HK-2 (cell line): ENCODE measurements around the gene CHRNA9.

Experiments used
- DNase-seq: peaks from one replicate; pipeline ENCODE4 v3.0.0-alpha.2; 2018; ENCODE audit not compliant: unreplicated experiment

The CHRNA9 gene

DNA sequence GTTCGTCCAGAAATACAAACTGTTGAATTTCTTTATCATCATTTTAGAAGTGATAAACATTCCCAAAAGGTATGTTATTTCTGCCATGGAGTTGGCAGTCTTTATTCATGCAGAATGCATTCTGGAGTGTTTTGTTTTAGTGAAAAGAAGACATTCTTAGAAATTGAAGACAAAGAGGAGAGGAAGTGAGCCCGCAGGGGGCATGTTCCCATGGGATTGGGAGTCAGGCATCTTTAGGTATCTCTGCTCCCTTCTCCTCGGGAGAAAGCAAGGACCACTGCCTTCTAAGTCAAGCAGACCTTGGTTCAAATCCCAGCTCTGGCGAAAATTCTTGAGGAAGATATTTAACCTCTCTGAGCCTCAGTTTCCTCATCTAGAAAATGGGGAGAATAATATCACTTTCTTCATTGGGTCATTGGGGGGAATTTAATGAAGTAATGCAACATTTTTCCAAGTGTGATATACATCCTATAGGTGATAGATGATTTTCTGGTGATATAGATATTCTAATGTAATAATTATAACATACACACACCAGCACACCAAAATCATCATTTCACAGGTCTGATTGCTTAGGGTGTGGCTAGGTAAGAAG, 26.5 kb upstream of the CHRNA9 start:
- DNase-seq: no peak

DNA sequence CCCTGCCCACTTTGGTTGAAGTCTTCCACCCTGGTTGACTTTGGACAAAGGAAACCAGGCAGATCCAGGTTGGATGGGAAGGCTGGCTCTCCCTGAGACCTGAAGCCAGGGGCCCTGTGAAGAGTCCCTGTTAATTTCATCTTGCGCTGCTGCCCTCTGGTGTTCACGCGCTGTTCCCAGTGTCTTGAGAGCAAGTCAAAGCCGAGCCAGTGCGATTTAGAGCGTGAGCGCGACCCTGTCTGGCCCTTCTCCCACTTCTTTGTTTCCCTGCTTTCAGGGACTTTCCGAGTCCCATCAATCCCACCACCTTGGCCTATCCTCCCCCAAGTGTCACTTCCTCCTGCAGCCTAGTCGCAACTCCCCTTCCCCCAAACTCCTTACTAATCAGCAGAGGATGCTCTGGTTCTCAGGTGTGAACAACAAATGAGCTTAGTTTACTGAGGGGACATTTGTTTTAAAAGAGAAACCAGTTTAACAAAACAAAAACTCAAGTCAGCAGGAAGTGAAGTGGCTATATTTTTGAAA, 25.8 kb upstream of the CHRNA9 start:
- DNase-seq: peak; percentile 84

DNA sequence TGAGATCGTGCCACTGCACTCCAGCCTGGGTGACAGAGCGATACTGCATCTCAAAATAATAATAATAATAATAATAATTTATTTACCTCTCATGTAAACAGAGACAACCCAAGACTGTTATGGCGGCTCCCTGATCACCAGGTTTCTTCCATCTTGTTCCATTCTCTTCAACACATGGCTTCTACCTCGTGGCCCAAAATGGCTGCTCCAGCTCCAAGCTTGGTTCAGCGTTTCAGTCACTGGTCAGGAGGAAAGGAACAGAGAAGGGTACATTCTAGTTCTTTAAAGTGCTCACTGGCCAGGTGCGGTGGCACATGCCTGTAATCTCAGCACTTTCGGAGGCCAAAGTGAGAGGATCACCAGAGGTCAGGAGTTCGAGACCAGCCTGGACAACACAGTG, 24.9 kb upstream of the CHRNA9 start:
- no peak for DNase-seq

DNA sequence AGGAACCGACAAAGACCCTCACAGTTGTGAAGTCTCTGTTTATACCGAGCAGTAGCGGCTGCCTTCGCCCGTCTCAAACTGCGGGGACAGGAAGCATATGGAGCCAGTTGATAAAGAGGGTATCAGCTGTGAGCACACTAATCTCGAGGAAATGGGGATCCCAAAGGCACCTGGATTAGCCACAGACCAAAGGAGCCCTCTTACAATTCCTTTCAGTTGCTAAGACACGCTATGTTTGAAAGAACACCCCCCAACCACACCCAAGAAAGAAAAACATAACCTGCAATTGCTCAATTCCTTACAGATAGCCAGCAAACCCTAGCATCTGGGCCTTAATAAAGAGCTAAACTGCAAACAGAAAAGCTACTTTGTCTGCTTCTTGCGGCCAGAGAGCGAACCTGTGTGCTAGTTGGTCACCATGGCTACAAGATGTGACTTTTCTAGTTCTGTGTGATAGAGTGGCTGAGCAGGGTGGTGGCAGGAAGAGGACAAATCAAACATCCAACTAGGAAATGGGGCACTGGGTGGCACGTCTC, 23.3 kb upstream of the CHRNA9 start:
- no peak for DNase-seq

DNA sequence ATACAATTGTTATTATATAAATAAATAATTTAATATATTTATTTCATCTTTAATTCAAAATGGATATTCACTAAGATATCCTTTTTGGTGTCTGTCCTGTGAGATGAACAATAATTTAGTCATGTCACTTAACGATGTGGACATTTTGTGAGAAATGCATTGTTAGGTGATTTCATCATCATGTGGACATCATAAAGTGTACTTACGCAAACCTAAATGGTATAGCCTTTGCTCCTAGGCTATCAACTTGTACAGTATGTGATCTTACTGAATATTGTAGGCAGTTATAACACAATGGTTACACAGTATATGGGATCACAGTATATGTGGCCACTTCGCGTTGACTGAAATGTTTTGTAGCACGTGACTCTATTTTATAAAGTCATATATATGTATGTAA, 20.2 kb upstream of the CHRNA9 start:
- DNase-seq: no peak

DNA sequence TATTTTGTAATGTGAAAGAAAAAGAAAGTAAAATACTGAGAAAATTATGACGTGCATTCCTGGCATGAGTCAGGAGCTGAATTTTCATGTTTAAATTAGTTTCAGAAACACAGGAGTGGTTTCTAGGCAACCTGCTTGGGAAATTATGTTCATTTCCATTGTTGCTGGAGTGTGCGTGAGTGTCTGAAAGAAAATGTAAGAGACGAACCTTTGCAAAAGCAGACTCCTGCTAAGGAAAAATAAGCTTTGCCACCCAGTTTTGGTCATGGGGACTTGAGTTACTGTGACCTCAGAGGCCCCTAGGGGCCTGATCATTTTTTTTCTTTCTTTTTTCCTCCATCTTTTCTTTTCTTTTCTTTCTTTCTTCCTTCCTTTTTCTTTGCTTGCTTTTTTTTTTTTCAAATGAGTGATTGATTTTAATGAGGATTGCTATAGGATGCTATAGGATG, 18.8 kb upstream of the CHRNA9 start:
- DNase-seq: no peak

DNA sequence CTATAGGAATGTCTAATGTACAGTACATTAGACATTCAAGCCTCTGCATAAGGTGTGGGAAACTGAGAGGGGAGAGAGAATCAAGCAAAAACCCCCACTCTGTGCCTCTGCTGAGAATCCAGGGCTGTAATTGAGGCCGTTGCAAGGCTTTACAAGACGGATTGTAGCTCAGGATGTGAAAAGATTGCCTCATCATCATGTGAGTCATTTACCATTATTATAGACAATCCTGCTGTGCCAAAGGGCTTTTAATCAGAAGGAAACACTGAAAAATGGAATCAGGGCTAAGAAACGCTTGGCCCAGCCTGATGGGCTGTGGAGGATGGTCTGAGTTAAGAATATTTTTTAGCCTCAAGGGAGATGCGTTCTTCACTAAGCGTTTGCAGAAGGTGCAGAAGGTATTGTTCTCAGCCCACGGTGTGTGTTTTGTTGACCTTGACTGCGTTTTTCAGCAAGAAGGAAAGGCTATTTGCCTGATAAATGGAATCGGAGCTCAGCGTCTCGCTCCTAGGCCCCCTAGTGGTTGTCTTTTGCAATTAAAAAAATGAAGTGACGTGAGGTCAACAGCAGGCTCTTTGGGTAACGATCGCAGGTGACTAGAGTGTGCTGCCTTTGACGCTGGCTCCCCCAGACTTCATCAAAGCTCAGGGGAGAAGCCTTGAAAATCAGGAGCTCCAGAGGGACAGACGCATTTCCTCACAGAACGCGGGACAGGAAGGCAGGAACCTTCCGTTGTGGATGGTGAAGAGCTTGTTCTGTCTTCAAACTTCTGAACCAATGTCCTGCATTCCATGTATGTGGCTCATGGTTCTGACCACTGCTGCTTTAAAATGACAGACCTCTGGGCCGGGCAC, 18.1 kb upstream of the CHRNA9 start:
- peak; percentile 73 for DNase-seq

DNA sequence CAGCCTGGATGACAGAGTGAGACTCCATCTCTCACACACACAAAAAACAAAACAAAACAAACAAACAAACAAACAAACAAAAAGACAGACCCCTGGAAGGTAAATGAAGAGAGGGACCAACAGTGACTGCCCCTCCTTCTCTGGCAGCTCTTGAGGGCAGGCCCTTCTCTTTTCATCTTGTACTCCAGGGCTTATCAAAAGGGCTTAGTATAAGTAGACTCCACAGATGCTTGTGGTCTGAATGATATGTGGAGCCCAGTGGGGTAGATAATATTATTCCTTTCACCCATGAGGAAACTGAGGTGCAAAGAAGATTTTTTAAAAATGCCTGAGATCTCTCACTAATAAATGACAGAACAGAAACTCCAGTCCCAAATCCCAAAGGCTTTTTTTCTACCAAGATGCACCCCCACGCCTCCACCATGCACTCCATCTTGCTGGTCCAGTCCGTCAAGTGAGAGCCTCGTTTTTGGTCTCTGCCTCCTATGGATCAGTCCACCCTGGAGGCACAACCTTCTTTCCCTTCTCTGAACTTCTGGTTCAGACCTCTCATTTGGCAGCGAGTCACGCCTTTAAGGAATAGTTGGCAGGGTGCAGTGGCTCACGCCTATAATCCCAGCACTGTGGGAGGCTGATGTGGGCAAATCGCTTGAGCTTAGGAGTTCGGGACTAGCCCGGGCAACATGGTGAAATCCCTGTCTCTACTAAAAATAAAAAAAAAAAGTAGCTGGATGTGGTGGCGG, 17.0 kb upstream of the CHRNA9 start:
- DNase-seq: no peak

DNA sequence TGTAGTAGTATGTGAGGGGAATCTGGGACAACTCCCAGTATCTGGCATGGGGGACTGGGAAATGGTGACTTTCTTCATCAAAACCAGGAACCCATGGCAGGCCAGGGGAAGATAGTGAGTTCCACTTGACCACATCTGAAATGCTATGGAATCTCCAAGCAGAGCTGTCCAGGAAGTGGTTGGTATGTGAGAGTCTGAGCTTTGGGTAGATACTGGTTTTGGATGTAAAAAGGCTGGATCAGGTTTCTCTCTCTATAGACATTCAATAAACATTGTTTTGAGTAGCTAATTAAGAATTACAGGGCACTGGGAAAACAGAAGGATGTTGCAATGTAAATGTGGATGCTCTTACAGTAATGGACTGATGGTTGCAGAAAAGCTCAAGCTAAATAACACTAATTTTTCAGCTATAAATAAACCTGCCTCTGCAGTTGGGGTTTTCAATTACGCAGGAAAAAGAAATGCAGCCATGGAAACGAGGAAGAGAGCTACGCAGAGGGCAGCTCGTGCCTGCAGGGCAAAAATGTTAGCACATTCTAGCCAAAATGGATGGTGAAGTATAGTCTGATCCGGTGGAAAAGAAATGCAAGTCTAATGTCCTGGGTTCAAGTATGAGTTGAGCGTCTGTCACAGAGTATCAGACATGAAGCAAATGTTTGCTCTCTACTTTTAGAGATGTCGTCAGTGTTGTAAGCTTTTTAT, 13.4 kb upstream of the CHRNA9 start:
- DNase-seq: no peak

DNA sequence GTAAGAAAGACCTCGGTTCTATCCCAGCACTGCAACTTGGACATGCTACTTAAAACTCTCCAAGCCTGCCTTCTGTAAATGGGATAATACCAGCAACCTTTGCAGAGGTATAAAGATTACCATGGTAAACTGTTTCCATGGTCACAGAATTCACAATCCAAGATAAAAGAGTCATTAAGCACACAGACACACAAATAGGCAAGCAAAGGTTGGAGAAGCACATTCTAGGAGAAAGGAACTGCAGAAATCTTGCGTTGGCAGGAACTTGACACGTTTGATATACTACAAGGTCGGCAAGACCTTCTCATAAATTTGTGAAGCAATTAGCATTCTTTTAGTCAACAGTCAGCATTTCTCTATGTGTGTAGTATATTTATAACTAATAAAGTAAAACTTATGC, 12.3 kb upstream of the CHRNA9 start:
- DNase-seq: no peak

DNA sequence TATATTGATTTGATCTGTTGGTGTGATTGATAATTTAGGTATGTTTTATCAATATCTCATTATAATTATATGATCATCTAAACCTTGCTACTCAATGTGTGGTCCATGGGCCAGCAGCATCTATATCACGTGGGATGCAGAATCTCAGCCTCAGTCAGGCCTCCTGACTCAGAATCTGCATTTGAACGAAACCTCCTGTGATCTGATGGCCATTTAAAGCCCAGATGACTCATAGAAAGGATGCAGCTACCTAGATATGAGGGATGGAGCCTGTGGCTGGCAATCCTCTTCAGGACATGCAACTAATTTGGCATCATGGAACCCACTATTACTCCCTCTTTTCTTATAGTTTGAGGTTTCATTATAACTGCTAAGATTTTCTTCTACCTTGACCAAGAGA, 11.3 kb upstream of the CHRNA9 start:
- DNase-seq: no peak

DNA sequence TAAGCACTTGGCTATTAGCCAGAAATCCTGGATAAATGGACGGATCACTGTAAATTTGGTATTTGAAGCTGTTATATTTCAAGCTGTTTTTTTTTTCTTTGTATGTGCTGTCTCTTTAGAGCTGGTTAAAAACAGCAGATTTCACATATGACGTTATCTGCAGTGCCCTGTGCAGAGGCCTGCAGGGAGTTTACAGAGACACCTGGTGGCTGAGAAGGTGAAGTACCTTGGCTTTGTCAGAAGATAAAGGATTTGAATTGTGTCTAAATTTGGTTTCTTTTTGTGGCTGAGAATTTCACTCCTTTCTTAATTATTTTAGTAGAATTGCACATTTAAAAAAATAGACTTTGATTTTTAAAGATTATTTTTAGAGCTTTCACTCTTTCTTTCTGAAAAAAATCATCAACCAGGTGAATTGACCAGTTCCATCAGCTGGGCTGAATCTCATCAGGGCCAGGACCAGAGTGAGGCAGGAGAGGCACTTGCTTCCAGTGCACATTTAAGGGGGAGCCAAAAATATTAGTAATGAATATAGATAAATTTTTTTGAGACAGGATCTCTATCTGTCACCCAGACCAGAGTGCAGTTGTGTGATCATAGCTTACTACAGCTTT, 9.6 kb upstream of the CHRNA9 start:
- DNase-seq: peak; percentile 33

DNA sequence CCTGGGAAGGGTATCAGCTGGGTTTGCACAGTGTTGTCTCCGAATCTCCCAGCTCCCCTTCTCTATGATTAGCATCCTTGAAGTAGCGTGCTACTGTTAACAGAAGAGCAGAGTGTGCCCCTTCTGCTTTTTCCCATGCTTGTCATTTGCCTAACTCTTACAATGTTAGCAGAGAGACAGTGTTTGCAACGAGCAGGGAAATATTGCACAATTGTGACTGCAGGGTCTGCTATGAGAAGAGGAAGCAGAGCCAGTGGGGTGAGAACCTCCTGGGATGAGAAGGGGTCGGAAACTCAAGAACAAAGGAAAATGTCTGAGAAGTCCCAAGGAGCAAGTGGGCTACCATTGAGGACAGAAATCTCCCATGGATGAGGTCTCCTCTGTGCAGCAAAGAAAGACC, 7.8 kb upstream of the CHRNA9 start:
- DNase-seq: no peak

DNA sequence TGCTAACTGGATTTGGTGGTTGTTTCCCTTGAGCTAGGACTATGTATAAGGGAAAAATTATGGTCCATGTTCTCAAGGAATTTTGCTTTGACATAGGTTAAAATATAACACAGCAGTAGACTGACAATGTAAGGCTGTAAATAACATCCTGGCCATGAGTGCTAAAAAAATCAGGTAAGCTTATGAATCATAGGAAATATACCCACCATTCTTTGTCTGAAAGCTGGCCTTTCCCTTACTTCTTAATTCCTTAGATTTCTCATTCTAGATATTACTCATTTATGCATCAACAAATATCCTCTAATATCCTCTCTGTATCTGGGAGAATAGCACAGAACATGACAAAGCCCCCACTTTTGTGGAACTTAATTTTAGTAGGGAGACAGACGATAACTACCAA, 6.8 kb upstream of the CHRNA9 start:
- DNase-seq: no peak

DNA sequence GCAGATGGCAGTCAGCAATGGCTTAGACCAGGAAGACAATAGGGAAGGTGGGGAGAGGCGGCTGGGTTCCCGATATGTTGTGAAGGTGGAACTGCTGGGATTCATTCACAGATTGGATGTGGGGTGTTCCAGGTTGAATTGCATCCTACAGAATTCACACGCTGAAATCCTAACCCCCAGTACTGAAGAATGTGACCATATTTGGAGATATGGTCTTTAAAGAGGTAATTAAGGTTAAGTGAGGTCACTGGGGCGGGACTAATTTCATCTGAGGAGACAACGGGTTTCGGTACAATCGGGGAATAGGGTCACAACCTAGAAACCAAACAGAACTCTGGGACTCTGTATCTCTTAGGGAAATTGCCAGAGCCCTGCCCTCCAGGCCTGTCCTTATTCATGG, 5.3 kb upstream of the CHRNA9 start:
- DNase-seq: no peak

DNA sequence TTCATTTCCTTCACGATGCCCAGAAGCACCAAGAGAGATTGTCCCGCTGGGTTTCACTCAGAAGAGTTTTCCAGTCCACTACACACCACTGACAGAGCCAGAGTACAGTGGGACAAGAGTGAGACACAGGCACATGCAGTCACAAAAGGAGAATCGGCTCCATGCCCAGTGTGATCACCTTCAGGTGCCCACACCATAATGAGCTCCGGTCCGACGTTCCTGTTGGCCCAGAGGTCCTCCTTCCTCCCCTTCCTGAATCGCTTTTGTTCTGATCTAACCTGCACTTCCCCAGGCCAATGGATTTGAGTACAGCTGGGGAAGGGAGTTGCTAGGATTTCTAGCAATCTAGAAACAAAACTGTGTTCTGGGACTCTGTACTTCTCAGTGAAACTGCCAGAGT, 4.6 kb upstream of the CHRNA9 start:
- DNase-seq: no peak

DNA sequence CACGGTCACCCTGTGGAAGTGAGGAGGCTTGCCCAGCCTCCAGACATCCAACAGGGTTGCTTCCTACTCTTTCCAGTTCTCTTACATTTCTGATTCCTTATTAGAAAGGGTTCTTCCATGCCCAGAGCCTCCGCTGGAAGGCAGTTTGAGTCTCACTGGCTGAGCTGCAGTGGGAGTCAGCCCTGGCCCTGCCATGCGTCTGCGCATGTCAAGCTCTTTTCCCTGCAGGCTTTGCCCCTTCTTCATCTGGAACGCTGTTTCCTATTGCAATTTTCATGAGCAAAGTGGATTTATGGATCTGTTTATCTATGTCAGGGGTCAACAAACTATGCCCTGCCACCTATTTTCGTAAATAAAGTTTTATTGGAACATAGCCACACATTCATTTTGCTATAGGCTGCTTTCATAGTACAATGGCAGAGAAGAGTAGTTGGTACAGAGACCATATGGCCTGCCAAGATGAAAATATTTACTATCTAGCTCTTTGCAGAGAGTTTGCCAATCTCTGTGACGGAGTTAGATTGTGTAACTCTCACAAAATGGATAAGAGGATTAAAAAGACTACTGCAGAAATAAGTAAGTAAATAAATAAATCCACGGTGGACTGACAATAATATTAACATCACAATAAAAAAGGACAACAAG, 3.9 kb upstream of the CHRNA9 start:
- no peak for DNase-seq

DNA sequence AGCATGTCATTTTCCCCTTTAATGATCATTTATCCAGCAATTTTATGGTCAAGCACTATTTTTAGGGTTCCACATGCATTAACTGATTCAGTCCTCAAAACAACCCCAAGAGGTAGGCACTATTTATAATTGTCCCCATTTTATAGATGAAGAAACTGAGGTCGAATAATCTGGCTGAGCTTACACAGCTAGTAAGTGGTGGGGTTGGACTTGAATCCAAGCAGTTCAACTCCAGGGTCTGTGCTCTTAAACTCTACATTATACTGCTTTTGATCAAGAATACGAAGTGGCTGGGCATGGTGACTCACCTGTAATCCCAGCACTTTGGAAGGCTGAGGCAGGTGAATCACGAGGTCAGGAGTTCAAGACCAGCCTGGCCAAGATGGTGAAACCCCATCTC, 3.2 kb upstream of the CHRNA9 start:
- no peak for DNase-seq

DNA sequence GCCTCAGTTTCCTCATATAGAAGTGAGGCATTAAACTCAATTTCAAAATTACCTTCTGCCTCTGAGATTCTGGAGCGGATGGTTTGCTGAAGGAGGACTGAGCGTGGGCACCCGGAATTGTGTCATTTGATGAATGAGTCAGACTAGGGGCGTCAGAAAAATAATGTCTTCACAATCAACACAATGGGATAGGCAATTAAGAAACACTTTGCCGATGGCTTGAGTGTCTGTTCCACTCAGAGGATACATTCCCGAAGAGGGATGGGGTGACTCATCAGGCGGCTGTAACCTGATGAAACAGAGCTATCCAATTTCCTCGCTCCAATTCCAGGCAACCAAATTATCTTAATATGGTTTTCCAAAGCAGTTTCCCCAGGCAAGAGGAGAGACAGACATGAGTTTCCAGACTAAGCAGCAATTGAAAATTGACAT, 1.2 kb upstream of the CHRNA9 start:
- DNase-seq: peak; percentile 27

DNA sequence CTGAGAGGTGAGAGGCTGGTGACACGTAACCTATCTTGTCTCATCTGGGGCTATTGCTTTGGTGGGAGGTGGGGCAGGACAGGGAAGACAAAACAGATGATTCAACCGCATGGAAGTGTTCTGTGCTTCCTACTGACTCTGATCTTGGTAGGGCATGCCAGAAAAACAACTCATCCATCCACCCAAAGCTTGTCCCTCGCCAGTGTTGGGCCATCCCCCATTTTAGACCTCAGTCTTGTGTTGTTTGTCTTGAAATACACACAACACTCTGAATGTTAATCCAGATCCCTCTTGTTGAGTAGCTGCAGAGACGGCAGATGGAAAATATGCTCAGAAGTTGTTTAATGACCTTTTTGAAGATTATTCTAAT, 377 bp downstream of the CHRNA9 start:
- no peak for DNase-seq

DNA sequence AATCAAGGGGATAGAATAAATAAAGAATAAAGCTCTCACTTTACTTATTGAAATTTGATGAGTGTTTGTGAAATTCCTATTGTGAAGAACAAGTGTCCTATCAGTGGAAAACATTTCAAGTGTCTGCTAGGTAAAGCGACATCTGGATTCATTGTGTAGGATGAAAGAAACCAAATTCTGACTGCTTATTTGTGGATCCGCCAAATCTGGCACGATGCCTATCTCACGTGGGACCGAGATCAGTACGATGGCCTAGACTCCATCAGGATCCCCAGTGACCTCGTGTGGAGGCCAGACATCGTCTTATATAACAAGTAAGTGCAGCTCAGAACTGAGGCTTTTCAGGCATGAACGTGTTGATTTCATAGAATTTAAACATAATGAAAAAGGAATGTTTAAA, 1.9 kb downstream of the CHRNA9 start:
- no peak for DNase-seq
